HG03159 (cell line): ENCODE data around the gene ERICH6.
"Not testable (repeated sequence)": the region's sequence is repeated elsewhere in the genome, so short reads cannot be mapped to it uniquely, and the experiment has no call there.

ENCODE experiments used
- ATAC-seq: cut with Tn5 transposase; IDR thresholded peaks from one replicate; pipeline ENCODE4 v1.9.1; 2021; ENCODE audit warnings: mild to moderate bottlenecking, moderate library complexity; ENCODE audit not compliant: unreplicated experiment

The ERICH6 gene

DNA sequence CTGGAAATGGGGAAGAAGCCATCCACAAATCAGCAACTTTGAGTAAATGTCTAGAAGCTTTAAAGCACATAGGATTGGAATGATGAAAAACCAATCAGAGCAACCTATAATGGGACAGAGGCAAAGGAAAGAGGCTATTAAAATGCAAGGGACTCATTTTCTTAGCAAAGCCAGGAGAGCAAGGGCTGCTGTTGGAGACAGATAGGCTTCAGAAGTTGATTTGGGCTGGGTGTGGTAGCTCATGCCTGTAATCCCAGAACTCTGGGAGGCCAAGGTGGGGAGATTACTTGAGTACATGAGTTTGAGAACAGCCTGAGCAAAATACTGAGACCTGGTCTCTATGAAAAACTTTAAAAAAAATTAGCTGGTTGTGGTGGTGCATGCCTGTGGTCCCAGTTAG, 16.1 kb downstream of the ERICH6 start:
- ATAC-seq = no peak

GRCh38 chr3:150682824-150683223, 20.9 kb downstream of the ERICH6 start:
- no peak for ATAC-seq

DNA sequence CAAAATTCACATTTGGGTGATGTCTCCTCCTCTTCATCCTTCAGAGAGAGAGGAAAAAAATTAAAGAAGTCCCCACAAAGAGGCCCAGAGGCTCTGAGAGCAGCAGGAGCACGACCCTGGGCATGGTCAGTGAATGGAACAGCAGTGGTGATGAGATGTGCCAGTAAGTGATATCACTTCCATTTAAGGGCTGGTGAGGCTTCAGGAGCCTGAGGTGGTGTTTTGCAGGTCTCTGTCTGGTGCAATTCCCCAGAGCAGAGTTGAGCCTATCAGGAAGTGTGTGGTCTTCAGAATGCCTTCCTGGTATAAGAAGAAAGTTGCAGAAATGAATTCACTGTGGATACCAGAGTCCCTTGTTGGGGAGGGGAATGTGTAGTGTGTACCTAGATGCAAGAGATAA, 21.4 kb downstream of the ERICH6 start:
- ATAC-seq = no peak

GRCh38 chr3:150681057-150681456, 22.7 kb downstream of the ERICH6 start:
- peak; percentile 95 for ATAC-seq

- no peak for ATAC-seq
Measured at GRCh38 chr3:150680562-150680961, 23.2 kb downstream of the ERICH6 start.

- no peak for ATAC-seq
Measured at GRCh38 chr3:150675587-150675986, 28.1 kb downstream of the ERICH6 start.

GRCh38 chr3:150673966-150674365, 29.8 kb downstream of the ERICH6 start:
- ATAC-seq = no peak

- no peak for ATAC-seq
Measured at GRCh38 chr3:150666167-150666566, 37.6 kb downstream of the ERICH6 start.

DNA sequence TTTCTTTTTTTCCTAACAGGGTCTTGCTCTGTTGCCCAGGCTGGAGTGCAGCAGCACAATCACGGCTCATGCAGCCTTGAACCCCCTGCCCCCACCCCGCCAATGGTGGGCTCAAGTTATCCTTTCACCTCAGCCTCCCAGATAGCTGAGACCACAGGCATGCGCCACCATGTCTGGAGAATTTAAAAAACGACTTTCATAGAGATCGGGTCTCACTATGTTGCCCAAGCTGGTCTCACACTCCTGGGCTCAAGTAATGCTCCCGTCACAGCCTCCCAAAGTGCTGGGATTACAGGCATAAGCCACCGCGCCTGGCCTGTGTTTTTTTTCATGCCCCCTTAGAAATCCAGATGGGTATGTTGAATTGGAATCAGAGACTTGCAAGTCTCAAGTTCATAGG, 40.3 kb downstream of the ERICH6 start:
- ATAC-seq = no peak

GRCh38 chr3:150662410-150663200, 41.1 kb downstream of the ERICH6 start:
- no peak for ATAC-seq

- ATAC-seq = no peak
Measured at GRCh38 chr3:150656316-150656715, 47.4 kb downstream of the ERICH6 start.

DNA sequence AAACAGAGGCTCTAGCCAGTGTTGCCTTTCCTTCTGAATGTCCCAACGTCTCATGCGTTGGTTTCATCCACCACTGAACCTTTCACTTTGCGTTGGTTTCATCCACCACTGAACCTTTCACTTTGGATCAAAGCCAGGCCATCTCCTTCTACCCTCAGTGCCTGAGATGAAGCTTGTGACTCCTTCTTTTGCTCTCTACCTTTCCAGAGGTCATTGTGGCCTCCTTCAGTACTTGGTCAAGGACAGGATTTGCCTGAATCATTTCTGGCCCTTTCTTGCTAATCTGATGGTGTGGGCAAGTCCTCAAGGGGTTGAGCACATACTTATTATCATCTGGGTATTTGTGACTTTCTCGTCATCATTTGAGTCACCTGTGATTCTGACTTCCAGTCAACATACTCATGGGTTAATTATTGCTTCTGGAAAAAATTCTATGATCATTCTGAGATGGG, 50.6 kb downstream of the ERICH6 start:
- peak; percentile 70 for ATAC-seq

GRCh38 chr3:150640256-150640655, 63.5 kb downstream of the ERICH6 start:
- ATAC-seq = no peak

GRCh38 chr3:150639262-150639661, 64.5 kb downstream of the ERICH6 start:
- no peak for ATAC-seq

- no peak for ATAC-seq
Measured at GRCh38 chr3:150636258-150636657, 67.5 kb downstream of the ERICH6 start.

DNA sequence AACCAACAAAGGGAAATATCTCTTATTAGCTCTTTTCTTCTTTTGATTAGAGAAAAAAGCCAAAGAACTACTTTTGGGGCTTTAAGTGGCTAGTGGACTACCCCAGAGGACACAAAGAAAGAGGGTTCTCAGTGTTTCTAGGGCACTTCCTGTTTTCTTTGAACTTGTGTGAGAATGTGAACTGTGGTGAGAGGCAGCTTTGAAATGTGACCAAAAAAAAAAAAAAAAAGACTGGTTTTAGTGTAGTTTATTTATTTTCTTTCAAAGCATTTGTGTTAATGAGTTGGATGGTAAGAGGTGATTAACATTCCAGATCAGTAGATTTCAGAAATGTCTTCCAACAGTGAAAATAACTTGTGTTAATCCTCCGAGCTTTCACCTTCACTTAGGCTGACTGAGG, 68.2 kb downstream of the ERICH6 start:
- ATAC-seq = peak; percentile 72

GRCh38 chr3:150635076-150635475, 68.6 kb downstream of the ERICH6 start:
- ATAC-seq = no peak

DNA sequence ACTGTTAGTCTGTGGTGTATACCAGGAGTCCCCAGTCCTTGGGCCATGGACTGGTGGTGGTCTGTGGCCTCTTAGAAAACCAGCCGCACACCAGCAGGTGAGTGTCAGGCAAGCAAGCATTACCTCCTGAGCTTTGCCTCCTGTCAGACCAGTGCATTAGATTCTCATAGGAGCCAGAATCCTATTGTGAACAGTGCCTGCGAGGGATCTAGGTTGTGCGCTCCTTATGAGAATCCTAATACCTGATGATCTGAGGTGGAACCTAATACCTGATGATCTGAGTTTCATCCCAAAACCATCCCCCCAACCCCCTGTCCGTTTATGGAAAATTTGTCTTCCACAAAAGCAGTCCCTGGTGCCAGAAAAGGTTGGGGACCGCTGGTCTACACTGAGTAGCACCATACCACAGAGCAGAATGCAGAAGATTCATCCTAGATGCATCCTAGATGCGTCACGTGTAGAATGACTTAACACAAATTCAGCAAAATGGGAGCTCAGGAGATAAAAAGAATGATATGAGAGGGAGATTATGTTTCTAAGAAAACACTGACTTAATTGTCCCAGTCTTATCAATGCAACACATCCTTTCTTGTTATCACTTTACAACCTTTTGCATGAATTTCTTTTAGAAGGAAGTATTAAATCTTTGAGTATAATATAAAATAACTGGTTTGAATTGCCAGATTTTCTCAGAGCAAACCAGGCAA, 72.1 kb downstream of the ERICH6 start:
- no peak for ATAC-seq

- ATAC-seq = no peak
Measured at GRCh38 chr3:150627557-150627956, 76.2 kb downstream of the ERICH6 start.

DNA sequence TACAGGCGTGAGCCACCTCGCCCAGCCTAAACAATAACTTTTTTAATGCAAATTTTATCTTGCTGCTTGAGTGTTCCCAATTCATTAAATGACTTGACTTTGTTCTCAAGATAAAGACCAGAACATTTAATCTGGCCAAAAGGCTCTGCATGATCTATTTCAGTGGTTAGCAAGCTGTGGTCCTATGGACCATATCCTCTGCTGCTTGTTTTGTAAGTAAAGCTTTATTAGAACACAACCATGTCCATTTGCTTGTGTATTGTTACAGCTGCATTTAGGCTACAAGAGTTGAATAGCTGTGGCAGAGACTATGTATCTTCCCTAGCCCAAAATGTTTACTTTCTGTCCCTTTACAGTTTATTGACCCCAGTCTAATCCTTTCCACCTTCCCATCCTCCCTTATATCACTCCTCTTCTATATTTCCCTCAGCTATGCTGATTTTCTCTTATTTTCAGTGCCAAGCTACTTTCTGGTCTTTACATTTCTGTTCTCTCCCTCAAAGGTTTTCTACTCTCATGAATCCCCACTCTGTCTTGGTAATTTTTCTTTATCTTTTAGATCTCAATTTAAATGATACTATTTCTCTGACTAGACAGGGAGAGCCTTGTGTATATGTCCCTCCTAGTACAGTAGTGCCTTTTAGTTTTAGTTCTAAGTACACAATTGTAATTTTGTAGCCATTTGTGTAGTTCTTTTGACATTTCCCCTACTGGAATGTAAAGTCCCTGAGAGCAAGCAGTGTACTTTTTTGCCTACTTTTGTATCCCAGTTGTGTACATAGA, 77.4 kb downstream of the ERICH6 start:
- no peak for ATAC-seq

GRCh38 chr3:150623945-150624344, 79.8 kb downstream of the ERICH6 start:
- ATAC-seq = no peak

DNA sequence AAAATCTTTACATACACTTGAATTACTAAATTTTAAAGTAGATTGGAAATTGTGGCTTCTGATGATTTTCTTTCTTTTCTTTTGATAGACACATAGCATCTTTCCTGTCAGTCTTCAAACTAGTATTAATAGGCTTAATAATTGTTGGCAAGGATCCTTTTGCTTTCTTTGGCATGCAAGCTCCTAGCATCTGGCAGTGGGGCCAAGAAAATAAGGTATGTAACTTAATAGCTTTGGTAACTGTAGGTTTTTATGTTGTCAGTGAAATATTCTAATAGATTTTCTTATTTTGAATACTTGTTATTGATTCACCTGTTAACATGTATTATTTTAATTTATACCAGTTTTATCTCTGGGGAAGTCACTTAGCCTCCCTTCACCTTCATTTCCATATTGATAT, 80.8 kb downstream of the ERICH6 start:
- not testable (repeated sequence) for ATAC-seq
